DND-41 (cell line): ENCODE measurements around the gene TMEM150C.

Experiments
- ATAC-seq: fragments of 200-7000 bp; cut with Tn5 transposase; 3 replicates; pipeline ENCODE4 v1.9.1; 2021; ENCODE audit warnings: low read depth; ENCODE audit not compliant: insufficient read depth
- DNase-seq: peaks from one replicate; pipeline ENCODE4 v3.0.0-alpha.2; 2020
- H2AFZ ChIP-seq: 2 replicates; pipeline ENCODE4 v1.6.0; 2012; ENCODE audit warnings: low read depth, low read length
- H3K27ac ChIP-seq: 2 replicates; pipeline ENCODE4 v1.5.1; 2012; ENCODE audit warnings: low read length, inconsistent platforms
- H3K27me3 ChIP-seq: fragments of 200-600 bp; sonication (generic); 2 replicates; pipeline ENCODE4 v1.6.0; 2012; ENCODE audit warnings: low read length, mild to moderate bottlenecking, inconsistent platforms; ENCODE audit not compliant: insufficient read depth, poor library complexity
- H3K36me3 ChIP-seq: 2 replicates; pipeline ENCODE4 v1.5.1; 2012; ENCODE audit warnings: low read length, inconsistent platforms; ENCODE audit not compliant: insufficient read depth
- H3K4me1 ChIP-seq: 2 replicates; pipeline ENCODE4 v1.5.1; 2012; ENCODE audit warnings: mild to moderate bottlenecking, low read length; ENCODE audit not compliant: insufficient read depth
- H3K4me2 ChIP-seq: 2 replicates; pipeline ENCODE4 v1.6.0; 2012; ENCODE audit warnings: mild to moderate bottlenecking, moderate library complexity, low read length, inconsistent platforms; ENCODE audit not compliant: insufficient read depth
- H3K4me3 ChIP-seq, 2 experiments: fragments of 200-600 bp in 1 of 2; shearing (Covaris generic) in 1 of 2; 2 replicates each; pipeline ENCODE4 v1.5.1; 2012 to 2016; ENCODE audit warnings: inconsistent platforms in 2 of 2, low read length in 2 of 2, mild to moderate bottlenecking in 2 of 2, low read depth in 1 of 2, moderate library complexity in 1 of 2
- H3K79me2 ChIP-seq: 2 replicates; pipeline ENCODE4 v1.6.0; 2012; ENCODE audit warnings: low read length, inconsistent platforms; ENCODE audit not compliant: insufficient read depth
- H3K9ac ChIP-seq: 2 replicates; pipeline ENCODE4 v1.6.0; 2012; ENCODE audit warnings: low read depth, mild to moderate bottlenecking, inconsistent platforms, low read length, moderate library complexity
- H3K9me3 ChIP-seq: 2 replicates; pipeline ENCODE4 v1.5.1; 2012; ENCODE audit warnings: low read length, moderate library complexity, mild to moderate bottlenecking, inconsistent platforms; ENCODE audit not compliant: insufficient read depth, severe bottlenecking
- H4K20me1 ChIP-seq: 2 replicates; pipeline ENCODE4 v1.6.0; 2012; ENCODE audit warnings: low read length; ENCODE audit not compliant: insufficient read depth
- EZH2 ChIP-seq: IDR thresholded peaks from 3 replicates; pipeline ENCODE4 v1.6.1; 2012; ENCODE audit warnings: borderline replicate concordance, low read depth, mild to moderate bottlenecking, moderate library complexity, low read length, inconsistent platforms; ENCODE audit not compliant: severe bottlenecking
- TF ChIP-seq, protein P1 (sequence below): IDR thresholded peaks from 2 replicates; pipeline ENCODE4 v1.5.1; 2012; ENCODE audit warnings: borderline replicate concordance, low read length, moderate library complexity, mild to moderate bottlenecking; ENCODE audit not compliant: poor library complexity, severe bottlenecking; ENCODE audit errors: extremely low read depth

The TMEM150C gene

DNA sequence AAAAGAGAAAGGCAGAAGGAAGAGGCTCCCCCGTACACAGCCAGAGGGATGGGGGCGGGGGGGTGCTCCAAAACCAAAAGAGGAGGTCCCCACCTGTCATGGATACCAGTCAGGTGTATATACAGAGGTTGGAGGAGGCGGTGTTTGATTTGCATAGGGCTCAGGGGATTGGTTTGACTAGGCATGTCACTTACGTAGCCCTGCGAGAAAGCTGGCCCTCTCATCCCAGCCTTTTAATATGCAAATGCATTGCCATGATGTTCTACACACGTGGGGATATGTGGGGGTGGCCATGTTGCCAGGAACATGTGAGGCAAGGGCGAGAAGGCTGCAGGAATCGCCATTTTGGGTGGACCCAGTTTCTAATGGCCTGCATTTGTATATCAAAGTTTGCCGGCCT, 38.6 kb downstream of the TMEM150C start:
- Histone ChIP-seq H2AFZ (no peak overlapping the region), H3K9ac (no peak overlapping the region), H3K9me3 (no peaks in the 10 kb centered on the region), H3K36me3 (no peaks in the 10 kb centered on the region), H3K79me2 (no peaks in the 10 kb centered on the region), H3K27ac (no peak overlapping the region), H3K27me3 (peaks cover 3% of the 10 kb centered on the region), H3K4me2 (no peak overlapping the region), H3K4me1 (no peaks in the 10 kb centered on the region), H3K4me3 (no peak overlapping the region), H4K20me1 (no peaks in the 10 kb centered on the region)
- ATAC-seq (no peak), DNase-seq (no peak)
- no peak for TF ChIP-seq EZH2
- TF ChIP-seq, protein P1, sequence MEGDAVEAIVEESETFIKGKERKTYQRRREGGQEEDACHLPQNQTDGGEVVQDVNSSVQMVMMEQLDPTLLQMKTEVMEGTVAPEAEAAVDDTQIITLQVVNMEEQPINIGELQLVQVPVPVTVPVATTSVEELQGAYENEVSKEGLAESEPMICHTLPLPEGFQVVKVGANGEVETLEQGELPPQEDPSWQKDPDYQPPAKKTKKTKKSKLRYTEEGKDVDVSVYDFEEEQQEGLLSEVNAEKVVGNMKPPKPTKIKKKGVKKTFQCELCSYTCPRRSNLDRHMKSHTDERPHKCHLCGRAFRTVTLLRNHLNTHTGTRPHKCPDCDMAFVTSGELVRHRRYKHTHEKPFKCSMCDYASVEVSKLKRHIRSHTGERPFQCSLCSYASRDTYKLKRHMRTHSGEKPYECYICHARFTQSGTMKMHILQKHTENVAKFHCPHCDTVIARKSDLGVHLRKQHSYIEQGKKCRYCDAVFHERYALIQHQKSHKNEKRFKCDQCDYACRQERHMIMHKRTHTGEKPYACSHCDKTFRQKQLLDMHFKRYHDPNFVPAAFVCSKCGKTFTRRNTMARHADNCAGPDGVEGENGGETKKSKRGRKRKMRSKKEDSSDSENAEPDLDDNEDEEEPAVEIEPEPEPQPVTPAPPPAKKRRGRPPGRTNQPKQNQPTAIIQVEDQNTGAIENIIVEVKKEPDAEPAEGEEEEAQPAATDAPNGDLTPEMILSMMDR = no peak

DNA sequence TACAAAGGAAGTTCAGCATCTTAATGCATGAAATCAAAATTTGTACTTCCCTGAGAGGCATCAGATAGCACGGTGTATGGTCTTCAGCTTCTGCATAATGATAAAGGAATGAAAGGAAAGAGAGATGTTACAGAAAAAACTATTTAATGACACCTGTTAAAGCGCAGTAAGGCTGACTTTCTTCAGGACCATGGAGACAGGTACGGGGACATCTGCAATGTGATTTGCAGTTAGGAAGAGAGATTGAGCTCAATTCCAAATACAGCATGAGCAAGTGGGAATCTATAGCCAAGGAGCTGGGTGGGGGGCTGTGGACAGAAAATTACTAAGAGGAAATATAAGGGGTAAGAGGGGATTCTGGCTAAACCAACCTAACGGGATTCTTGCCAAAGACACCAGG, 39.3 kb downstream of the TMEM150C start:
- DNase-seq (no peak), ATAC-seq (no peak)
- H2AFZ ChIP-seq = no peak overlapping the region
- H3K4me3 ChIP-seq = no peak overlapping the region
- H3K36me3 ChIP-seq = no peaks in the 10 kb centered on the region
- no peaks in the 10 kb centered on the region for H4K20me1 ChIP-seq
- TF ChIP-seq, protein P1 = no peak
- no peak for TF ChIP-seq EZH2
- no peaks in the 10 kb centered on the region for H3K4me1 ChIP-seq
- H3K9ac ChIP-seq = no peak overlapping the region
- no peaks in the 10 kb centered on the region for H3K79me2 ChIP-seq
- H3K4me2 ChIP-seq = no peak overlapping the region
- H3K27me3 ChIP-seq = peaks cover 3% of the 10 kb centered on the region
- no peaks in the 10 kb centered on the region for H3K9me3 ChIP-seq
- no peak overlapping the region for H3K27ac ChIP-seq

- Histone ChIP-seq H3K27ac (no peak overlapping the region), H3K27me3 (peaks cover 3% of the 10 kb centered on the region), H3K9ac (no peak overlapping the region), H3K4me3 (no peak overlapping the region), H3K9me3 (no peaks in the 10 kb centered on the region), H3K4me2 (no peak overlapping the region), H4K20me1 (no peaks in the 10 kb centered on the region), H3K36me3 (no peaks in the 10 kb centered on the region), H2AFZ (no peak overlapping the region), H3K79me2 (no peaks in the 10 kb centered on the region), H3K4me1 (no peaks in the 10 kb centered on the region)
- DNase-seq = no peak
- TF ChIP-seq EZH2 = no peak
- TF ChIP-seq, protein P1 = no peak
- ATAC-seq = no peak
Measured at GRCh38 chr4:82521283-82521682, 40.5 kb downstream of the TMEM150C start.

GRCh38 chr4:82519776-82520175, 42.0 kb downstream of the TMEM150C start:
- no peaks in the 10 kb centered on the region for H4K20me1 ChIP-seq
- H3K9ac ChIP-seq = no peak overlapping the region
- no peak for ATAC-seq
- H3K27ac ChIP-seq = no peak overlapping the region
- H3K27me3 ChIP-seq = peaks cover 4% of the 10 kb centered on the region
- H3K4me1 ChIP-seq = no peaks in the 10 kb centered on the region
- no peak overlapping the region for H2AFZ ChIP-seq
- no peak for DNase-seq
- H3K36me3 ChIP-seq = no peaks in the 10 kb centered on the region
- H3K9me3 ChIP-seq = no peaks in the 10 kb centered on the region
- no peak overlapping the region for H3K4me3 ChIP-seq
- H3K4me2 ChIP-seq = no peak overlapping the region
- TF ChIP-seq EZH2 = no peak
- TF ChIP-seq, protein P1 = no peak
- no peaks in the 10 kb centered on the region for H3K79me2 ChIP-seq
